GM23248 (cell line): ENCODE measurements around the gene STRIP1.

ENCODE experiments used
- EZH2 ChIP-seq: fragments of 200-600 bp; sonication (generic); IDR thresholded peaks from 2 replicates; pipeline ENCODE4 v1.6.1; 2018; ENCODE audit warnings: antibody characterized with exemption, mild to moderate bottlenecking; ENCODE audit not compliant: insufficient read depth, poor library complexity, severe bottlenecking
- EZH2phosphoT487 ChIP-seq: fragments of 200-600 bp; sonication (generic); IDR thresholded peaks from 2 replicates; pipeline ENCODE4 v1.6.1; 2018; ENCODE audit warnings: antibody characterized with exemption, moderate library complexity, mild to moderate bottlenecking, low read depth; ENCODE audit not compliant: insufficient read depth

- no peak for TF ChIP-seq EZH2
- no peak for TF ChIP-seq EZH2phosphoT487
These were observed 37.1 kb upstream of the STRIP1 start for GRCh38 chr1:109997204-109997866.
